HG03175 (cell line): Measurements from ENCODE around the gene LCN15.
A peak's percentile ranks its signal among the peaks of the same experiment; 100 is the strongest.
"Not testable (repeated sequence)": the region's sequence is repeated elsewhere in the genome, so short reads cannot be mapped to it uniquely, and the experiment has no call there.

Experiments
- ATAC-seq: cut with Tn5 transposase; IDR thresholded peaks from one replicate; pipeline ENCODE4 v1.9.1; 2021; ENCODE audit warnings: mild to moderate bottlenecking, moderate library complexity; ENCODE audit not compliant: unreplicated experiment

LCN15 gene

GRCh38 chr9:136764301-136764891 is at the start of gene LCN15:
Gene LCN15 (minus strand): TSS chr9:136764518. CDS start chr9:136764488, 30 bp downstream.
- no peak for ATAC-seq

DNA sequence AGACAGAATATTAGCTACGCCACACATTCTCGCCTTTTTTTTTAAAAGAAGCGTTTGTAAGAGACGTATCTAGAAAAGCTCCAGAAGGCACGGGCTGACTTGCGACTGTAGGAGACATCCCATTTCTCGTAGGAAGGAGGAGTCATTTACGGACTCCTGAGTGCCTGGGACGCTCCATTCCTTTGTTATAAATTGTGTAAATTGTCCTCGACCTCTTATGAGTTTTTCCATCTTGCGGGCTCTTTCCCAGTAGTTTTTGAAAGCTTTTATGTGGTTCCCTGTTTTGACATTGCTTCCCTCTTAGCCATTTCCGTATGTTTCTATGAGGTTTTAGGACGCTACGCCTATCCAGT is 44.5 kb upstream of the LCN15 start:
- no peak for ATAC-seq

DNA sequence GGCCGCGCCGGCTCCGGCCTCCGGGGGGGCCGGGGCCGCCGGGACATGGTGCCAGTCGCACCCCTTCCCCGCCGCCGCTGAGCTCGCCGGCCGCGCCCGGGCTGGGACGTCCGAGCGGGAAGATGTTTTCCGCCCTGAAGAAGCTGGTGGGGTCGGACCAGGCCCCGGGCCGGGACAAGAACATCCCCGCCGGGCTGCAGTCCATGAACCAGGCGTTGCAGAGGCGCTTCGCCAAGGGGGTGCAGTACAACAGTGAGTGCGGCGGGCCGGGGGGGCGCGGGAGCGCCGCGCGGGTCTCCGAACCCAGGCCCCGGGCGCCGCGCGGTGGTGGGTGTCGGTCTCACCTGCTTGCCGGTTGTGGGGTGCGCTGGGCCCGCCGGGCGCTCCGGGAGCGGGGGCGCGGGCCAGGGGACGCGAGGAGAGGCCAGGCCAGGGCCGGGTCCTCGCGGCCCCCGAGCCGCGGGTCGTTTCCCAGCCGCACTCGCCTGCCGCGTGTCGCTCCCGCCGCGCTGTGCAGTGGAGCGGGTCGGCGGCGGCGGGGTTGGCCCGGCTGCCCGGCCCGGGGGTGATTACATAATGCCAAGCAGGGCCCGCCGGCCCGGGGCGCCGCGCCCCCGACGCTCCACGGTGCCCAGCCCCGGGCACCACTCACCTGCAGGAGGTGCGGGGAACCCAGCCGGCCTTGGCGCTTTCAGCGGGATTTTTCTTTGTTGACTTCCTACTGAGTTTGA is 43.9 kb upstream of the LCN15 start:
- ATAC-seq = peak; percentile 30

DNA sequence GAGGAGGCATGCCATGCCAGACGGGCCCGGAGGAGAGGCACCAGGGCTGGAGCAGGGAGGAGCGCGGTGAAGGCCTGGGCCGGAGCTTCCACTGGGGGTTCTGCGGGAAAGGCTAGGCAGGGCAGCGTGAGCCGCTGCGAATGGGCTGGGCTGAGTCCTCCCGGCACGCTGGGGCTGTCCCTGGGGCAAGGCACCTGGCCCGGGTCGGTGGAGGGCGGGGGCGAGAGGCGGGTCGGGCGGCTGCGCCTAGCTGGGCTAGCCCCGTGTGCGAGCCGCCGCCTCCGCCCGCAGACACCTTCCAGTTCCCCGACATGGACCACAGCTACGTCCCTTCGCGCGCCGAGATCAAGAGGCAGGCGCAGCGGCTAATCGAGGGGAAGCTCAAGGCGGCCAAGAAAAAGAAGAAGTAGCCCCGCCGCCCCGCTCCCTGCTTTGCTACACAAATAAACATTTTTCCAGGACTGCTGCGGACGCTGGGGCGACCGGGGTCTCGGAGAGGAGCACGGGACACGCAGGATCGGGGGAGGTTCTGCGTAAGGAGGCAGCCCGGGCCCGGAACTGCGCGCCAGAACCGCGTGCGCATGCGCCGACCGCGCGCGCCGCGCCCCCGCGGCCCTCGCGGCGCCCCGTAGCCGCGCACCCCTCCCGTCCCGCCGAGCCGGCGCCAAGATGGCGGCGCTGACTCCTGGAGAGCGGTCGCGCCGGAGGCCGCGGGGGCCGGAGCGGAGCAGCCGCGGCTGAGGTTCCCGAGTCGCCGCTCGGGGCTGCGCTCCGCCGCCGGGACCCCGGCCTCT is 43.2 kb upstream of the LCN15 start, which contains the start of gene RABL6:
TSS of gene RABL6 (plus strand) at position 668 of the 794 bp plus-strand sequence. CDS start 249 bp downstream, outside the sequence.
- ATAC-seq = peak; percentile 85

GRCh38 chr9:136806631-136807201 is 42.4 kb upstream of the LCN15 start:
- no peak for ATAC-seq

- no peak for ATAC-seq
These were observed 41.7 kb upstream of the LCN15 start for GRCh38 chr9:136806067-136806466.

GRCh38 chr9:136805207-136805740 is 41.0 kb upstream of the LCN15 start:
- ATAC-seq = no peak

DNA sequence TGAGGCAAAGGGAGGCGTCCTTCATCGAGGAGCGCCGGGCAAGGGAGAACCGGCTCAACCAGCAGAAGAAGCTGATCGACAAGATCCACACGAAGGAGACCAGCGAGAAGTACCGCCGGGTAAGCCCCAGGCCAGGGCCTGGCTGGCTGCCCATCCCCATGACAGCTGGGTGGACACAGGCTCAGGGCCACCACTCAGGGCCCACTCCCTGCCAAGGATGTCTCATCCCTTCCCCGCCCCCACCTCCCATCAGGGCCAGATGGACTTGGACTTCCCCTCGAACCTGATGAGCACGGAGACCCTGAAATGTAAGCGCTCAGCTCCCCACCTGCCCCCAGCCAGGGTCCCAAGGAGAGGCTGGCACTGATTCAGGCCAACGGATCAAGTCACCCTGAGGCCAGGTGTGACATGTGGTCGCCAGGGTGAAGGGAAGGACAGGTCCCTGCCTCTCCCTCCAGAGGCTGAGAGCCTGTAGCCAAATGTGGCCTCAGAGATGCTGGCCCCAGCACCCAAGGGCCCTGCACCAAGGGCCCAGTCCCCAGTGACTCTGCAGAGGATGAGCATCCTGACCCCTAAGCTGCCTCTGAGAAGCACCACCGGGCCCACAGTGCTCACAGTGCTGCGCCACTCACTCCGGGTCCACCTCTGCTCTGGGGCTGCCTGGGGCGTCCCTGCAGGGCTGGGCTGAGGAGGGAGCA is 40.3 kb upstream of the LCN15 start:
- no peak for ATAC-seq

DNA sequence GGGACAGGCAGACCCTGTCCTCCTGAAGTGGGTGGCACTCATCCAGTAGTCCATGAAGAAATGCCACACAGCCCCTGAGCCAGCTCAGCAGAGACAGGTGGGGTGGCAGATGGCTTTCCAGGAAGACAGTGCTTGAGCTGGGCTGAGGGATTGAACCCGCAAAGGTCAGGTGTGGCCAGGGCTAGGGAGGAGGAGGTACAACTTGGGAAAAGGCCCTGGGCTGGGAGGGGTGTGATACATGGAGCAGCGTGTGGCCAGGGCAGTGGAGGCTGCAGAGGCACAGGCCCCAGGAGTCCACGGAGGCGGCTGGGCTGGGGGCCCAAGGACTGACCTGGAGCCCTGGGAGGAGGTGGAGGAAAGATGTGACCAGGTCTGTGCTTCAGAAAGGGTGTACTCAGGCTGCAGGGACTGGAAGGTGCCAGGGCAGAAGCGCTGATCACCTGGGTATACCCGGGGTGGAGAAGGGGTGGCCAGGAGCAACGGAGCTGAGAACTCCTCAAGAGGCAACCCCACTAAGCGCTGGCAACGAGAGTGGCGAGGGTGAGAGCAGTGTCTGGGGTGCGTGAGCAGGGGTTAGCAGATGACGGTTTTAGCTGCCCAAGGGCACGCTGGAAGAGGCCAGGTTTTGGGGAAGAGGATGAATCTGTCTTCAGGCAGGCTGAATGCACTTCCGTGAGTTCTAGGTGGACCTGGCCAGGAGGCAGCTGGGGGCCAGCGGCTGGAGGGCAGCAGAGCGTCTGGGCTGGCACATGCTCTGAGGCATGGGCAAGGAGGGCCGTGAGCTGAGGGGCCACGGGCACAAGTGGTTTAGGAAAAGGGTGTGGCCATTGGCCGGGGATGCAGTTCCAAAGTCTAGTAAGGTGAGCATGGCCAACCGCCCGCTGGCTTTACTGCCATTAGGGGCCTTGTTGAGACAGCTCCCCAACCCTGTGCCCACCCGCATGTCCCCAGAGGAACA is 39.5 kb upstream of the LCN15 start:
- no peak for ATAC-seq

GRCh38 chr9:136803009-136803550 is 38.8 kb upstream of the LCN15 start:
- not testable (repeated sequence) for ATAC-seq

- ATAC-seq = no peak
These were observed 38.0 kb upstream of the LCN15 start for GRCh38 chr9:136802321-136802720.

DNA sequence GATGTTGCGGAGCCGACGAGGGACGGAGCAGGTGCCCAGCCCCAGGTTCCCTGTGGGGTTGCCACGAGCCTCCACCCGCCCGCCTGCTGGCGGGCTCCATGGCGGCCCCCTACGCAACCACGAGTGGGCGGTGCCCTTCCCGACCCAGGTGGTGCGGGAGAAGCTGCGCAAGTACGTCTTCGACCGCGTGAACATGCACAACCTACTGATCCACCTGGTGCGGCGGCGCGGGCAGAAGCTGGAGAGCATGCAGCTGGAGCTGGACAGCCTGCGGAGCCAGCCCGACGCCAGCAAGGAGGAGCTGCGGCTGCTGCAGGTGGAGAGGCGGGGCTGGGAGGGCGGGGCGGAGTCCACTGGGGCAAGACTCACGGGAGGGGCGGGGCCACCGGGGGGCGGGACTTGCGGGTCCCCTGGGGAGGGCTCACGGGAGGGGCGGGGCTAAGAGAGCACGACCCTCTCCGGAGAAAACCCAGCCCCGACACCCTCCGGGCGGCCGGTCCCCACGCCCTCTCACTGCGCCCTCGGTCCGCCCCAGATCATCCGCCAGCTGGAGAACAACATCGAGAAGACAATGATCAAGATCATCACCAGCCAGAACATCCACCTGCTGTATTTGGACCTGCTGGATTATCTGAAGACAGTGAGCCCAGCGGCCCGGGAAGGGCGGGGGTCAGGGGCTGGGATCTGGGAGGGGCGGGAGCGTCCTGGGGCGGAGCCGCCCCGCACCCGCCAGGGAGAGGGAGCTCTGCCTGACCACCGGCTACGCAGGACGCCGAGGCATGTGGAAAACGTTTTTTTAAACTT is 35.7 kb upstream of the LCN15 start:
- peak; percentile 51 for ATAC-seq

GRCh38 chr9:136799079-136799853 is 34.9 kb upstream of the LCN15 start:
- no peak for ATAC-seq

DNA sequence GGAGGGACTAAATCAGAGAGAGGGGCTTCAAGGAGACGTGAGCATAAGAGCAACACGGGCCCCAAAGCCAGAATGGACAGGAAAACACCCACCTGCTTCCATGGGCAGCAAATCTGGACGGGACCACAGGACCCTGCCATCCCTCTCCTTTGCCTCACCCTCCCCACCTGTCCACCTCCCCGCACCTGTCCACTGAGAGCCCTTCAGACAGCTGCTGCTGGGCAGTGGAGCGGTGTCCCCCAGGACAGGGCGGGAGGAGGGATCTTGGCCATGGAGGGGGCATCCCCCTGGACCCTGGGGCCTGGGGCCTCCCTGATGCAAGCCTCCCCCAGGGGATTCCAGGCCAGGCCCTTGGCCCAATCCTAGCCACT is 34.4 kb upstream of the LCN15 start:
- ATAC-seq = no peak

DNA sequence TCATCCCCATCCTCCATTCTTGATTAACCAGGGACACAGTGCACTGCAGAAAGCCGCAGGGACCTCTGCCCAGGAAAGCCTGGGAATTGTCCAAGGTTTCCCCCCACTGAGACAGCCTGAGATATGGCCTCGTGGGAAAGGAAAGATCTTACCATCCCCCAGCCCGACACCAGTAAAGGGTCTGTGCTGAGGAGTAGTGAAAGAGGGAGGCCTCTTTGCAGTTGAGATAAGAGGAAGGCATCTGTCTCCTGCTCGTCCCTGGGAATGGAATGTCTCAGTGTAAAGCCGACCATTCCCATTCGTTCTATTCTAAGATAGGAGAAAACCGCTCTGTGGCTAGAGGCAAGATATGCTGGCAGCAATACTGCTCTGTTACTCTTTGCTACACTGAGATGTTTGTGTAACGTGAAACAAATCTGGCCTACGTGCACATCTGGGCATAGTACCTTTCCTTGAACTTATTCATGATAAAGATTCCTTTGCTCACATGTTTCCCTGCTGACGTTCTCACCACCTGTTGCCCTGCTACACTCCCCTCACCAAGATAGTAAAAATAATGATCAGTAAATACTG is 32.5 kb upstream of the LCN15 start:
- not testable (repeated sequence) for ATAC-seq

- no peak for ATAC-seq
These were observed 32.0 kb upstream of the LCN15 start, which contains the start of gene CCDC183 for GRCh38 chr9:136796238-136796774. Gene CCDC183 (plus strand): TSS chr9:136796338. CDS start chr9:136796398, 60 bp downstream.

DNA sequence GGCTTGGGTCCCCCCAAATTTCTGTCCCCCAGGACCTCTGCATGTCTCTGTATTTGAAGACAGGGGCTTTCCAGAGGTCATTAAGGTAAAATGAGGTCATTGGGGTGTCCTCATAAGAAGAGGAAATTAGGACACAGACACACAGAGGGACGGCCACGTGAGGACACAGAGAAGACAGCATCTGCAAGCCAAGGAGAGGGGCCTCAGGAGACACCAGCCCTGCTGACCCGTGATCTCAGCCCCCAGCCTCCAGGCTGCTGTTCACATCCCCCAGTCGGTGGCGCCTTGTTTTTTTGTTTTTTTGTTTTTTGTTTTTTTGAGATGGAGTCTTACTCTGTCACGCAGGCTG is 30.7 kb upstream of the LCN15 start:
- no peak for ATAC-seq
